Fibroblast of lung (primary cell): Measurements from ENCODE around the gene MYO6. TPM values are rescaled to one million over a fixed set of nuclear protein-coding genes. Genes with fewer than 3 reads are reported as not detected.

Experiments
- DNase-seq, 2 donors: peaks; one replicate each; pipeline versions ENCODE4 v3.0.0 to v3.0.0-alpha.2; 2010; ENCODE audit warnings: low read depth in 2 of 2
- H2AFZ ChIP-seq: 2 replicates; pipeline ENCODE4 v1.5.1; 2012; ENCODE audit warnings: low read length, control low read depth, inconsistent platforms
- H3K27ac ChIP-seq: 2 replicates; pipeline ENCODE4 v1.5.1; 2011; ENCODE audit warnings: low read length, control low read depth; ENCODE audit not compliant: insufficient read depth
- H3K27me3 ChIP-seq: 2 replicates; pipeline ENCODE4 v1.5.1; 2011; ENCODE audit warnings: mild to moderate bottlenecking, low read length; ENCODE audit not compliant: control insufficient read depth, insufficient read depth
- H3K36me3 ChIP-seq: 2 replicates; pipeline ENCODE4 v1.5.1; 2011; ENCODE audit warnings: low read length; ENCODE audit not compliant: control insufficient read depth, insufficient read depth
- H3K4me1 ChIP-seq: 2 replicates; pipeline ENCODE4 v1.5.1; 2011; ENCODE audit warnings: low read length; ENCODE audit not compliant: control insufficient read depth, insufficient read depth; ENCODE audit errors: extremely low read depth
- H3K4me2 ChIP-seq: 2 replicates; pipeline ENCODE4 v1.5.1; 2011; ENCODE audit warnings: low read length, control low read depth; ENCODE audit not compliant: insufficient read depth; ENCODE audit errors: extremely low read depth
- H3K4me3 ChIP-seq, 4 experiments: fragments of 200-600 bp in 1 of 4; sonication (generic) in 1 of 4; replicated peaks in 1 of 4; 2 replicates each; pipeline ENCODE4 v1.5.1; 2011 to 2016; ENCODE audit warnings: low read length in 4 of 4, low read depth in 3 of 4, mild to moderate bottlenecking in 3 of 4, control low read depth in 2 of 4, inconsistent platforms in 1 of 4, mixed read lengths in 1 of 4; ENCODE audit not compliant: insufficient read depth in 1 of 4; ENCODE audit errors: control extremely low read depth in 1 of 4
- H3K79me2 ChIP-seq: 2 replicates; pipeline ENCODE4 v1.5.1; 2012; ENCODE audit warnings: mild to moderate bottlenecking, low read length, inconsistent platforms; ENCODE audit not compliant: control insufficient read depth, insufficient read depth
- H3K9ac ChIP-seq: 2 replicates; pipeline ENCODE4 v1.5.1; 2011; ENCODE audit warnings: mild to moderate bottlenecking, low read length, control low read depth; ENCODE audit not compliant: insufficient read depth
- H3K9me3 ChIP-seq: 2 replicates; pipeline ENCODE4 v1.5.1; 2012; ENCODE audit warnings: low read depth, low read length; ENCODE audit not compliant: control insufficient read depth, insufficient read depth
- H4K20me1 ChIP-seq: 2 replicates; pipeline ENCODE4 v1.5.1; 2011; ENCODE audit warnings: low read length; ENCODE audit not compliant: control insufficient read depth, insufficient read depth; ENCODE audit errors: extremely low read depth
- CTCF ChIP-seq, 2 donors: IDR thresholded peaks in 1 of 2; conservative IDR thresholded peaks in 1 of 2; 1 replicate in 1 of 2; 2 replicates in 1 of 2; pipeline ENCODE4 v1.5.1; 2011 to 2012; ENCODE audit warnings: low read length in 2 of 2, control low read depth in 1 of 2, inconsistent platforms in 1 of 2, low read depth in 1 of 2, mild to moderate bottlenecking in 1 of 2
- EZH2 ChIP-seq: IDR thresholded peaks from 2 replicates; pipeline ENCODE4 v1.5.1; 2012; ENCODE audit warnings: low read length, control low read depth, mild to moderate bottlenecking; ENCODE audit errors: missing control alignments
- polyA plus RNA-seq, 2 donors: library from polyadenylated mRNA; depleted of rRNA in 1 of 2; stranded (reverse) in 1 of 2; unstranded in 1 of 2; fragments of >200 nt; gene quantifications; 2 replicates each; pipeline ENCODE4 v1.2.1, GENCODE V29; 2011 to 2012; ENCODE audit warnings: missing spikeins in 1 of 2
- total RNA-seq: library from RNA; depleted of rRNA; stranded (reverse); fragments of >200 nt; gene quantifications from 2 replicates; pipeline ENCODE4 v1.2.1, GENCODE V29; 2014

Gene MYO6
- total and polyA plus RNA-seq, 2 donors (not counting 1 experiment from before 2014, with no cell fraction given): 16.9 to 24.9 TPM

- TF ChIP-seq EZH2 (no peak), CTCF (conservative IDR thresholded peaks at IDR 0.05 in 1 of 2, IDR thresholded peaks at IDR 0.05 in 1 of 2; ENCODE audit: low read depth in 1 of 2, low read length in 2 of 2) (no peak)
- H3K4me2 ChIP-seq: no peak overlapping the region
- no peaks in the 10 kb centered on the region for H3K27me3 ChIP-seq
- no peaks in the 10 kb centered on the region for H3K4me1 ChIP-seq
- H3K36me3 ChIP-seq: no peaks in the 10 kb centered on the region
- H3K9me3 ChIP-seq: no peaks in the 10 kb centered on the region
- no peaks in the 10 kb centered on the region for H3K79me2 ChIP-seq
- no peak overlapping the region for H2AFZ ChIP-seq
- H3K9ac ChIP-seq: no peak overlapping the region
- no peaks in the 10 kb centered on the region for H4K20me1 ChIP-seq
- H3K27ac ChIP-seq: no peak overlapping the region
- DNase-seq: no peak
- no peak overlapping the region for H3K4me3 ChIP-seq
Measured at GRCh38 chr6:75963569-75963968, 214.5 kb downstream of the MYO6 start.

GRCh38 chr6:75968143-75968542, 219.1 kb downstream of the MYO6 start:
- Histone ChIP-seq H3K27me3 (no peaks in the 10 kb centered on the region), H3K4me2 (no peak overlapping the region), H2AFZ (no peak overlapping the region), H3K9me3 (no peaks in the 10 kb centered on the region), H3K36me3 (no peaks in the 10 kb centered on the region), H3K4me3 (no peak overlapping the region), H3K4me1 (no peaks in the 10 kb centered on the region), H4K20me1 (no peaks in the 10 kb centered on the region), H3K9ac (no peak overlapping the region), H3K79me2 (no peaks in the 10 kb centered on the region), H3K27ac (no peak overlapping the region)
- DNase-seq: no peak
- no peak for TF ChIP-seq CTCF (conservative IDR thresholded peaks at IDR 0.05 in 1 of 2, IDR thresholded peaks at IDR 0.05 in 1 of 2; ENCODE audit: low read depth in 1 of 2, low read length in 2 of 2)
- no peak for TF ChIP-seq EZH2

Other genes starting within 250 kb of the MYO6 start
- gene SENP6, start 147.4 kb upstream of the MYO6 start, total RNA-seq: 72.9 and 80.6 TPM in 2 replicates
- gene SENP6, start 147.4 kb upstream of the MYO6 start, polyA plus RNA-seq: 40.9 and 54.5 TPM in 2 replicates